NCI-H1417 (cell line): ENCODE results near the gene BCL2.
"Not testable (repeated sequence)": the region's sequence is repeated elsewhere in the genome, so short reads cannot be mapped to it uniquely, and the experiment has no call there.

Source experiments
- DNase-seq, 3 experiments: peaks; one replicate each; lab custom pipeline; 2025; lab: John Stamatoyannopoulos, UW

Gene BCL2

GRCh38 chr18:63234432-63234831, 85.1 kb downstream of the BCL2 start:
- no peak for DNase-seq

- no peak for DNase-seq
Observed at GRCh38 chr18:63233334-63233733, 86.2 kb downstream of the BCL2 start.

- DNase-seq, result no peak
Observed at GRCh38 chr18:63232826-63233225, 86.7 kb downstream of the BCL2 start.

- no peak for DNase-seq
Observed at GRCh38 chr18:63229971-63230370, 89.6 kb downstream of the BCL2 start.

GRCh38 chr18:63225434-63225833, 94.1 kb downstream of the BCL2 start:
- no peak for DNase-seq

GRCh38 chr18:63224630-63225029, 94.9 kb downstream of the BCL2 start:
- no peak for DNase-seq

- no peak for DNase-seq
Observed at GRCh38 chr18:63223837-63224236, 95.7 kb downstream of the BCL2 start.

GRCh38 chr18:63220903-63221302, 98.7 kb downstream of the BCL2 start:
- DNase-seq, result no peak

GRCh38 chr18:63218472-63218871, 101.1 kb downstream of the BCL2 start:
- no peak for DNase-seq

GRCh38 chr18:63216516-63217311, 102.9 kb downstream of the BCL2 start:
- DNase-seq, result no peak

GRCh38 chr18:63213936-63214671, 105.5 kb downstream of the BCL2 start:
- no peak for DNase-seq

GRCh38 chr18:63213331-63213900, 106.2 kb downstream of the BCL2 start:
- DNase-seq, result no peak

- DNase-seq, result no peak
Observed at GRCh38 chr18:63210521-63210920, 109.0 kb downstream of the BCL2 start.

- peak in 2 of 3 experiments; percentile 72 to 83 for DNase-seq
Observed at GRCh38 chr18:63208676-63209075, 110.9 kb downstream of the BCL2 start.

GRCh38 chr18:63207835-63208234, 111.7 kb downstream of the BCL2 start:
- DNase-seq, result peak; percentile 38 to 91 (median 73)

GRCh38 chr18:63207143-63207790, 112.3 kb downstream of the BCL2 start:
- DNase-seq, result peak; percentile 80 to 97 (median 88)

- peak in 1 of 3 experiments; percentile 65 for DNase-seq
Observed at GRCh38 chr18:63206433-63207142, 113.0 kb downstream of the BCL2 start.

GRCh38 chr18:63205791-63206252, 113.7 kb downstream of the BCL2 start:
- peak; percentile 24 to 49 (median 42) for DNase-seq

- no peak for DNase-seq
Observed at GRCh38 chr18:63203497-63203896, 116.1 kb downstream of the BCL2 start.

GRCh38 chr18:63202828-63203227, 116.7 kb downstream of the BCL2 start:
- no peak for DNase-seq

- DNase-seq, result not testable (repeated sequence)
Observed at GRCh38 chr18:63201456-63201855, 118.1 kb downstream of the BCL2 start.
